GM19239 (cell line): ENCODE measurements around the gene LRRC8D.
"Not testable (repeated sequence)": the region's sequence is repeated elsewhere in the genome, so short reads cannot be mapped to it uniquely, and the experiment has no call there.

Source experiments
- DNase-seq: peaks from one replicate; pipeline ENCODE4 v3.0.0; 2011; ENCODE audit warnings: low spot score; ENCODE audit not compliant: insufficient read length
- FAIRE-seq: peaks from 2 replicates; lab custom pipeline; 2011; peaks lifted over from hg19 to GRCh38; lab: Jason Lieb, UNC

LRRC8D gene

DNA sequence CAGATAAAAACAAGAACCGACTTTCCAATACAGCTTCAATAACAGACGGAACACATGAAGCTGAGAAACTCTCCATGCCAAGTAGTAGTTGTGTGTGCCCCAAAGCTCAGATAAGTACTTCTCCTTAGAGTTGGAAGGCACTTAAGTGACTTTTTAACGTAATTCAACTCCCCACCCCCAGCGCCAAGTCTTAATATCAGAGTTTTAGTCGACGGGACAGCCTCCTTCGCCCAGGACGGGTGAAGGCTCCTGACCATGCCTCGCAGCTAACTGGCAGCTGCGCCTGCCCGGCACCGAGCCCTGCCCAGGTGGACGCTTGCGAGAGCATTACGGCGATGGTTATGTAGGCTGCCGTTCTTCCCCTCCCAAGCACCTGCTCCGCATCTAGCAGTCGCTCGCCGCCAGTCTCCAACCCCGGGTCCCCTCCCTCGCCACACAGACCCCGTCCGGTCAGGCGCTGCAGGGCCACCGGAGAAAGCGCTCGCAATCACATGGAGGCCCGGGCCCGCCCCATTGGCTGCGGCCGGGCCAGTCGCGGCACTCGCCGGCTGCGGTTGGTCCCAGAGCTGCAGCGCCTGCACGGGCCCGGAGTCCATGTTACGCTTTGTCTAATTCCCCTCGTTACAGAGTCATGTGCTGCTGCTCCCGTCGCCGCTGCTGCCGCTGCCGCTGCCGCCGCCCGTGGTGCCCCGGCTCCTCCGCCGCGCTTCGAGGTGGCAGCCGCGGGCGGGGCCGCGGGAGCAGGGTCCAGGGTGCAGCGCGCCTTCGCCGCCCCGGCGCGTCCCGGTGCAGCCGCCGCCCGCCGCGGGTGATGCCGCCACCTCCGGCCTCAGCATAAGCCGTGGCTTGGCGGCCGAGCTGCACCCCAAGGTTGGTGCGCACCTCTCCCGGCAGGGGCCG, at the start of gene LRRC8D:
LRRC8D (plus strand) TSS at position 611 of the 900 bp plus-strand sequence. CDS start 112,037 bp downstream, outside the sequence.
- peak; percentile 67 for DNase-seq
- FAIRE-seq = peak; percentile 79

DNA sequence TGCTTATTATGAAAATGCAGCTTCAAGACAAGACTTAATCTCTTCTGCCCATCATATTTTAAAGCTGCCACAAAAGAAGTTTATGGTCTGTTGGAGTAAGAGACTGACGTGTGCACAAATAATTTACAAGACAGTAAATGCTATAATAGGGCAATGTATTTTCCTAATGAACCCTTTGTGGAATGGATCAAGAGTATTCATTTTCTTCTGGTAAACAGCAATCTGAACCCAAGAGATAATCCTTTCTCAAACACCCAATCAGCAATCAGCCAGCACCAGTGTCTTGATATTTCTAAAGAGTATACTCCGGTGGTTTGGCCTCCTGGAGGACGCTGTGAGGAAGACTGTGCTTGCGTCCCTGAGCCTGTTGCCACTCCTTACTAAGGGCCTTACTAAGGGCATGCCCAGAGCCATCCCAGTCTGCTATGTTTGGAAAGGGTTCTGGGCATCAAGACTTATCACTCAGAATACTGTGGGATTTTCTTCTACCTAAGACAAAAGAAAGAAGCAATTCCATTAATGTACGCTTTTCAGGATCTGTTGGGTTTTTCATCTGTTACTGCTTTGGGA, 48.8 kb upstream of the LRRC8D start:
- FAIRE-seq (peak; percentile 8), DNase-seq (no peak)

DNA sequence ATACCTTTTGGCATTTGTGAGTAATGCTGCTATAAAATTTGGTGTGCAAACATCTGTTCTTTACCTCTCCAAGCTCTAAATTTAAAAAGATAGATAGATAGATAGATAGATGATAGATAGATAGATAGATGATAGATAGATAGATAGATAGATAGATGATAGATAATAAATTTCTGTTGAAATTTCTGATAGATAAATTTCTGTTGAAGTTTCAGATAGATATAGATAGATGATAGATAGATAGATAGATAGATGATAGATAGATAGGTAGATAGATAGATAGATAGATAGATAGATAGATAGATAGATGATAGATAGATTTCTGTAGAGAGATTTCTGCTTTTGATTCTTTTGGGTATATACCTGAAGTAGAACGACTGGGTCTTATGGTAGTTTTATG, 44.7 kb upstream of the LRRC8D start:
- FAIRE-seq, DNase-seq: not testable (repeated sequence)

DNA sequence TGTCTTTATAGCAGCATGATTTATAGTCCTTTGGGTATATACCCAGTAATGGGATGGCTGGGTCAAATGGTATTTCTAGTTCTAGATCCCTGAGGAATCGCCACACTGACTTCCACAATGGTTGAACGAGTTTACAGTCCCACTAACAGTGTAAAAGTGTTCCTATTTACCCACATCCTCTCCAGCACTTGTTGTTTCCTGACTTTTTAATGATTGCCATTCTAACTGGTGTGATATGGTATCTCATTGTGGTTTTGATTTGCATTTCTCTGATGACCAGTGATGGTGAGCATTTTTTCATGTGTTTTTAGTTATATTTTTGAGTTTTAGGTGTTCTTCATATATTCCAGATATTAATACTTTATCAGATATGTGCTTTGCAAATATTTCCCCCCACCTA, 43.6 kb upstream of the LRRC8D start:
- not testable (repeated sequence) for FAIRE-seq, DNase-seq

DNA sequence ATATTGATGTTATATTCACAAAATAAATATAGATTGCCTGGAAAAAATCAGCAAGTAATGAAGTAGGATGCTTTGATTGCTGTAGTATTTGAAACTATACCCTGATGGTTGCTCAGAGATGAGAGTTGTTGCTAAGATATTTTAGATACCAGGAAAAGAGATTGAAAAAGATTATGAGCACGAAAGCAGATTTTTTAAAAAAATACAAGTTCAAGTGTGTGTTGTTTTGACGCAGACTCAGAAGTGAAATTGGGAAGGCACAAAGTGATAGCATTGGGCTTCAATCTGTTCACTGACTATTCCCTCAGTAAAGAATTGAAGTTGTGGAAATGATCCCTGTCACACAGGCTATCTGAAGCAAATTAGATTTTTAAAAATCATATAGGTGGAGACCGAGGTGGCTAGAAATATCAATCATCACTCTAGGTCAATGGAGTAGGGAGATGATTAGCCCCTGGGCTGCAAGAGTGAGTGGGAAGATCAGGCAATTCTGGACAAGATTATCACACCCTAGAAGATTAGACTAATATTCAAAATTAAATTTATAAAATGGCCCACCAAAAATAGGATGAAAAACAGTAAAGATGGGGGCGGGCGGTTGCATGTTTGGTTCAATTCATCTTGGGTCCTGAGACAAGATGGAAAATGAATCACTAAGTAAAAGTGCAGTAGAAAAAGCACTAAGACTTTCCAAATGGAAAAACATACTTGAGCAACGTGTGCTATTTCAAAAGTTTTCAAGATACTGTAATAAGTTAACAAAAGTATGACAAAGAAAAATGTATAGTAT, 41.5 kb upstream of the LRRC8D start:
- FAIRE-seq = no peak
- DNase-seq = no peak

DNA sequence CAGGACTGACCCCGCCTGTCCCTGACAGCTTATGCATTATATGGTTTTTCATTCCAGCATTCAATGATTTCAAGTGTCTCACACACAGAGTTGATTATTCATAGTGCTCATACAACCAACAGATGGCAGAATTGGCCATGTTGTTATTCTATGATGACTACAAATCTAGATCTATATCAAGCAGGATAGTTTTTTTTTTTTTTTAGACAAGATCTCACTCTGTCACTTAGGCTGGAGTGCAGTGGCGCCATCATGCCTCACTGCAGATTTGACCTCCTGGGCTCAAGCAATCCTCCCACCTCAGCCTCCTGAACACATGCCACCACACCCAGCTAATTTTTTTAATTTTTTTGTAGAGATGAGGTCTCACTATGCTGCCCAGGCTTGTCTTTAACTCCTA, 40.1 kb upstream of the LRRC8D start:
- FAIRE-seq (peak; percentile 79), DNase-seq (no peak)

DNA sequence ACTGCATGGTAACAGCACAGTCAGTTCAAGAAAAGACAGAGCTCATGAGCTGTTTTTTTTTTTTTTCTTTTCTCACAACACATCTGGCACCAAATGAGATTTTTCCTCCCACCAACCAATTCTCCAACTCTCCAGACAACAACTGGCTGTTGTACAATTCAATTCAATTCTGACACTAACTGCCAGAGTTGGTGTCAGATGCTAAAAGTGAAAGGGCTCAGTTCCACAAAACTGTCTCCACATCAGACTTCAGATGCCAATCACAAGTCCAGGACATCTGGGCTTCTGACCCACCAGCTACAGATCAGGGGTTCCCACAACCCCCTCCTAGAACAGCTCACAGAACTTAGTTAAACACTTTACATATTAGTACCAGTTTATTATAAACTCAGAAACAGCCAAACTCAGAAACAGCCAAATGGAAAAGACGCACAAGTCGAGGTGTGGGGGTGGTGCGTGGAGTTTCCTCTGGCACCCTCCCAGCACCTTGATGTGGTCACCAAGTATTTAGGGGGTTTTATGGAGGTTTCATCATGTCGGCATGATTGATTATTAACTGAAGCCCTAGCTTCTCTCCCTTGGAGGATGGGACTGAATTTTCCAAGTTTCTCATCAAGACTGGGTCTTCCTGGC, 39.2 kb upstream of the LRRC8D start:
- DNase-seq (no peak), FAIRE-seq (peak; percentile 70)

DNA sequence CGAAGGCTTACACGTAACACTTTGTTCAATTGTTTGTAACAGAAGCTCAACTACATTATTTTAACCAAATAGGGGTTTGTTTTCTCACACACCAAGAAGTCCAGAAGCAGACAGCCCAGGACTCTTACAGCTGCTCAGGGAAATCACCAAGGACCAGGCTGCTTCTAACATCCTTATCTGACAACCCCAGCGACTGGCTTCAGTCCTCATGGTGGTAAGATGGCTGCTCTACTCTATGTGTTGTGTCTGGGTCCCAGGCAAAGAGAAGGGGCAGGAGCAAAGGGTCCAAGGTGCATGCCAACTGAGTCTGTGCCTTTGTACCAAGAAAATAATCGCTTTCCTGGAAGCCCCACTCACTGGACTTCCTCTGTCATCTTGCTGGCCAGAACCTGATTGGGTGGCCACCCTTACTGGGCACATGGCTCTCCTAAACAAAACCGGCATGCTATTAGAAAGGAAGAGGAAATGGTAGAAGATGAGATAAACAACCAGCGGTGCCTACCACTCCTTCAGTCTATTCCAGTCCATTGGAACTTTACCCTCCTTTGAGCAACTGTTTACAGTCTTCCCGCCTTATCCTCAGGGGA, 34.1 kb upstream of the LRRC8D start:
- DNase-seq (no peak), FAIRE-seq (no peak)

DNA sequence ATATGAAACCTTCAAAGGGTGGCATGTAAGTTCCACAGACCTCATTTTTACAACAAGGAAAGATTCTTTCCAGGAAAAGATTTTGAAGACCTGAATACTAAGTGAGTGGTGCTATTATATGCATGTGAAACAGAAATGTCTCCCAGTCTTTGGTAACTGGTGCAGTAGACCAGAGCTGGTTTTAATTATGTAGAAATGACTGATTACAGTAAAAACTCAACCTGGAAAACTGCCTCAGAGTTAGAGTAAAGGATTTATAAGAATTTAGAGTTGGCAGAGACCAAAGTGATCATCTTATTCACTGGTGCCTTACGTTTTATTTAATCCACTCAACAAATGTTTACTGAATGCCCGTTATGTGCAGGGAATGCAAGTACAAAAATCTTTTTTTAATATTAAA, 30.2 kb upstream of the LRRC8D start:
- FAIRE-seq (no peak), DNase-seq (no peak)

DNA sequence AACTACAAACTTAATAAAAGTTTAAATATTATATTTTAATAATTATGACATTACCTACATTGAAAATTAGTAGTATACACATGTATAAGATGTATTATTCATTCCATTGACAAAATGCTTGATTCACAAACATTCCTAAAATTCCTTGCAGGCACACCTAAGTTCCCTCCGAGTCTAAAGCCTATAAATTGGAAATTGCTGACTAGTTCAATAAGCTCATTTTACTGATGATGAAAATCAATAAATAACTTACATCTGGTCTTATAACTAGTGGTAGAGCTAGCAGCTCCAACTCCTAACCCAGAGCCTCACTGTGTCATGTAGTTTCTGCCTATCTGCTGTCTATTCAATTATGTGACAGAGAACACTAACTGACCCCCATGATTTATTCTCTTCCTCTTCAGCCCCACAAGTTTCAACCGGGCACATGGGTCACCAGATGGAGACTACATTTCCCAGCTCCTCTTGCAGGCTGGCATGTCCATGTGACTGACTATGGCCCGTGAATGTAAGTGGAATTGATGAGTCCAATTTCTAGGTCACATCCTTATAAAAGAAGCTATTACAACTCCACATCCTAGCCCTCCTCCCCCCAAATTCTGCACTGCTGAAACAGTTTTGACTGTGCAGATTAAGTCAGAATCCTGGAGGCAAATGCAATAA, 29.6 kb upstream of the LRRC8D start:
- FAIRE-seq (no peak), DNase-seq (no peak)

DNA sequence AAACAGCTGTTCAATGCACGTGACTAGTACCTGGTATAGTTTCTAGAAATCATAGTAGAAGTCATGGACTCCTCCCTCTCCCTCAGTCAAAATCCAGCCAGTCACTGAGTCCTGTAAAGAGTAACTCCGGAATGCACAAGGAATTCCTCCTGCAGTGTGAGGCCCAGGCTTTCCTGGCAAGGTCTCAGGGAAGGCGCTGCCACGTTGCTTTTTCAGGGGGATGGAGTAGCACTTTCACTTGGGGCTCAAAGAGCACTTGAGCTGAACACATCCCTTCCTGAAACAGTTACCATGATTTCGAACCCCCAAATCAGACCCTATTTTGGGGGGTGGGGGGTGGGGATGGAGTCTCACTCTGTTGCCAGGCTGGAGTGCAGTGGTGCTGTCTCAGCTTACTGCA, 26.4 kb upstream of the LRRC8D start:
- FAIRE-seq (no peak), DNase-seq (no peak)

DNA sequence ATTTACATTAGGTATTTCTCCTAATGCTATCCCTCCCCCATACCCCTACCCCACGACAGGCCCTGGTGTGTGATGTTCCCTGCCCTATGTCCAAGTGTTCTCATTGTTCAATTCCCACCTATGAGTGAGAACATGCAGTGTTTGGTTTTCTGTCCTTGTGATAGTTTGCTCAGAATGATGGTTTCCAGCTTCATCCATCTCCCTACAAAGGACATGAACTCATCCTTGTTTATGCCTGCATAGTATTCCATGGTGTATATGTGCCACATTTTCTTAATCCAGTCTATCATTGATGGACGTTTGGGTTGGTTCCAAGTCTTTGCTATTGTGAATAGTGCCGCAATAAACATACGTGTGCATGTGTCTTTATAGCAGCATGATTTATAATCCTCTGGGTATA, 25.3 kb upstream of the LRRC8D start:
- FAIRE-seq, DNase-seq: not testable (repeated sequence)

DNA sequence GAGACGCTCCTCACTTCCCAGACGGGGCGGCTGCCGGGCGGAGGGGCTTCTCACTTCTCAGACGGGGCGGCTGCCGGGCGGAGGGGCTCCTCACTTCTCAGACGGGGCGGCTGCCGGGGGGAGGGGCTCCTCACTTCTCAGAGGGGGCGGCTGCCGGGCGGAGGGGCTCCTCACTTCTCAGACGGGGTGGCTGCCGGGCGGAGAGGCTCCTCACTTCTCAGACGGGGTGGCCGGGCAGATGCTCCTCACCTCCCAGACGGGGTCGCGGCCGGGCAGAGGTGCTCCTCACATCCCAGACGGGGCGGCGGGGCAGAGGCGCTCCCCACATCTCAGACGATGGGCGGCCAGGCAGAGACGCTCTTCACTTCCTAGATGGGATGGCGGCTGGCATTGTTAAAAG, 23.0 kb upstream of the LRRC8D start:
- not testable (repeated sequence) for FAIRE-seq, DNase-seq

DNA sequence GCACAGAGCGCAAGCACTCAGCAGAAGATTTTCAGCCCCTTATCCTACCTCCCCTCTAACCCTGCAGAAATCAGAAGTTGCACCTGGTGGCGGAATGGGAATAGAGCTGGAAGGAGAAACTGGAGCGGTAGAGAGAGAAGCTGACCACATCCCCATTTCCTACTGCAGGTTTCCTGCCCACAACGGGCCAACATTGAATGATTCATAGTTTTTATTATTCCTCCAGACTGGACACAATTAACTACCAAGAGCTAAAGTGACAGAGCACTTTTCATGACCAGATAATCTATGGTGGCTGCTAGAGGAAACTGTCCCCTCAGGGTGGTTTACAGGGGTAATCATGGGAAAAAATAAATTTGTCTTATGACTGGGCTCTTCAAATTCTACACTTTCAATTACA, 21.3 kb upstream of the LRRC8D start:
- DNase-seq (no peak), FAIRE-seq (no peak)

DNA sequence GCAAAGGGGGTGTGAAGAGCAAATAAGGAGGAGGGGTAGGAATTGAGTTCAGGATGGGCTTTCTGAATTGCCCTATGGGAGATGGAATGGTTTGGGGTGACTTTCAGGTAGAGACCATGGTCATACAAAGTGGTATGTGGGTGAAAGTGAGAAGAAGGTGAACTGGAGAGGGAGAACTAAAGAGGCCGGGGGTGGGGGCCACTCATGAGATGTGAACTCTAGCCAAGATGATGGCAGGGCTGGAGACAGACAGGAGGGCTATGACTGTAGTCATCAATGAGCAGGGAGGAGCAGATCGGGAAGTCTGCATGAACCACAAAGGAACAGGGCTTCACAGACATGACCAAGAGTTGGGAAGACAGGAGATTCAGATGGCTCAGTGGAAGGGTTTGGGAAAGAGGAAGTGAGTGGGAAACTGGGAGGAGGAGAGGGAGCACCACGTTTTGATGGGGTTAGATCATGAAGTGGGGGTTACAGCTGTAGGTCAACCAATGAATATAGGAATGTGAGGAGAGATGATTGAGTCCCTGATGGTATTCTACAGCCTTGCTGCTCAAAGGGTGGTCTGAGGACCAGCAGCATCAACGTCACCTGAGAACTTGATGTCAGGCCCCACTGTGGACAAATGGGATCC, 20.7 kb upstream of the LRRC8D start:
- FAIRE-seq (no peak), DNase-seq (no peak)

DNA sequence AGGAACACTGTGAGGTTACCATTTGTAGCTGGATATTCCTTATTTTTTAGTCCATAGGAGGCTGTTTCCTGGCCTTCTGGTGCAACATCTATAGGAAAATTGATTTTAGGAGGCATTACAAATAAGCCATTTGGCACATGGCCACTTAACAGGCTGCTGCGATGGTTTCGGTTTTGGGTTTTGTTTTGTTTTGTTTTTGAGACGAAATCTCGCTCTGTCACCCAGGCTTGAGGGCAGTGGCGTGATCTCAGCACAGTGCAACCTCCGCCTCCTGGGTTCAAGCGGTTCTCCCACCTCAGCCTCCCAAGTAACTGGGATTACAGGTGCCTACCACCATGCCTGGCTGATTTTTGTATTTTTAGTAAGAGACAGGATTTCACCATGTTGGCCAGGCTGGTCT, 20.1 kb upstream of the LRRC8D start:
- DNase-seq (no peak), FAIRE-seq (no peak)

DNA sequence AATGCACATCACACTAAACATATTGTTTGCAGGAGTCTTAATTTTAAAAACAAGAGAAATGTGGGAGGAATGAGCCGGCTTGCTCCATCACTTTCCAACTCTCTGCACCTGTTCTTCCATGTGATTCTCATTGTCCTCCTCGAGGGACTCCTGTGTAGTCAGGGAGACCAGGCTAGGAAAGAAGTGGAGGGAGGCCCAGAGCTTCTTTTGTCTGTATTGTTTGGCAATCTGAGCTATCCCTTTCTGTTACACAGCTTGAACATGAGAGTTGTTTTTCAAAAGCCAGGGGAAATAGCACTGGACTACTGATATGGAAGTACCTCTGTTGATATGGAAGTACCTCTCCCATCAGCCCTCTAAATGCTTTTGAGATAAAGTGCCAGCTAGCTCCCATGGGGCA, 18.8 kb upstream of the LRRC8D start:
- DNase-seq = no peak
- FAIRE-seq = no peak

DNA sequence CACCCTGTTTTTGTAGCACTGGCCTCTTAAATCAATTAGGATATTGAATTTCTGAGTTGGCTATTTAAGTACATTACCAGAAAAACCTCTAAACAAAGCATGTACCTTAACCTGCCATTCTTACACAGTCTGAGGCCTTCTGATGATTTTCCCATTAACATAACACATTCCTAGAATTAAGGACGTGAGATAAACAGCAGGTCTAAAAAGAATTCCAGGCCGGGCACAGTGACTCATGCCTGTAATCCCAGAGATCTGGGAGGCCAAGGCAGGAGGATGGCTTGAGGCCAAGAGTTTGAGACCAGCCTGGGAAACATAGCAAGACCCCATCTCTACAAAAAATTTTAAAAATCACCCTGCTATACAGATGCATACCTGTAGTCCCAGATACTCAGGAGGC, 18.0 kb upstream of the LRRC8D start:
- DNase-seq (no peak), FAIRE-seq (no peak)

DNA sequence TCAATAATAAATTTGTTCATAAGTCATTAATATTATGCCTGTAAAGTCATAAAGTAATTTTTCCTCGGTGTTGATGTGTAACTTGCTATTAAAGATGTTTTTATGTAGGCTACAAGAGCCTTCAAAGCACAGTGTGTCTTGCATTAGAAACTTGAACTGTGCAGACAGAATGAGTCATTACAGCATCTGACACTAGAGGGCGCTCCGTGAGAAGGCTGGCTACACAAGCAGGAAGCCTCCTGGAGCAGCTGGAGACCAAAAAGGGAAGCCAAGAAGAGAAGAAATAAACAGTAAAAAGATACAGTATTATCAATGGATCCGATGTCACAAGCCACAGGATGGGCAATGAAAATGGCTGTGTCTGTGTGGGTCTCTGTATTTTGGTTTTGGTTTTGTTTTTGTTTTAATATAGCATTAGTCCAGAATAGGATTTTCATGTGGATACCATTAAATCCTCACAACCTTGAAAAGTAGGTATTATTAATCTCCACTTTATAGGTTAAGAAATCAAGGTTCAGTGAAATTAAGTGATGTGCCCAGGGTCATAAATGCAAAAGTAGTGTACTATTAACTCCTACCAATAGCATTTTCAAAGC, 16.1 kb upstream of the LRRC8D start:
- FAIRE-seq (peak; percentile 96), DNase-seq (peak; percentile 75)
